ENCODE measurements around the gene CDH12.

DNA sequence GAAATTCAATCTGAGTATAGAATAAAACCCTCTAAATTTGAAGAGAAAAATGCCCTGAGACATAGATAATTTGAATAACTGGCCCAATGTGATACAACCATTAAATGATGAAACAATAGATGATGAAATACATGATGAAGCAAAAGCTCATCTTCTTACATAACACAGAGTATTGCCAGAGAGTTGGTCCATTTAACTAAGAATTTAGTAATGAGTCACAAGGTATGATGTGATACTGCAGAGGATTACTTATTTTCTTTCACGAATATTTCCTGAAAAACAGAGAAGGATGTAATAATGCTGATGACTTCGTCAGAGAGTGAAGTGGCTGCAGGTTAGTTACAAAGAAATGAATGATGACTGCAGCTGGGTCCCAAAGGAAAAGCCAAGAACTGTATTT, 379.3 kb downstream of the CDH12 start:
- TF ChIP-seq POLR2AphosphoS5 (IDR thresholded peaks at IDR 0.05) (no peak), EP300 (IDR thresholded peaks at IDR 0.05) (no peak)
- TF ChIP-seq, protein P1, sequence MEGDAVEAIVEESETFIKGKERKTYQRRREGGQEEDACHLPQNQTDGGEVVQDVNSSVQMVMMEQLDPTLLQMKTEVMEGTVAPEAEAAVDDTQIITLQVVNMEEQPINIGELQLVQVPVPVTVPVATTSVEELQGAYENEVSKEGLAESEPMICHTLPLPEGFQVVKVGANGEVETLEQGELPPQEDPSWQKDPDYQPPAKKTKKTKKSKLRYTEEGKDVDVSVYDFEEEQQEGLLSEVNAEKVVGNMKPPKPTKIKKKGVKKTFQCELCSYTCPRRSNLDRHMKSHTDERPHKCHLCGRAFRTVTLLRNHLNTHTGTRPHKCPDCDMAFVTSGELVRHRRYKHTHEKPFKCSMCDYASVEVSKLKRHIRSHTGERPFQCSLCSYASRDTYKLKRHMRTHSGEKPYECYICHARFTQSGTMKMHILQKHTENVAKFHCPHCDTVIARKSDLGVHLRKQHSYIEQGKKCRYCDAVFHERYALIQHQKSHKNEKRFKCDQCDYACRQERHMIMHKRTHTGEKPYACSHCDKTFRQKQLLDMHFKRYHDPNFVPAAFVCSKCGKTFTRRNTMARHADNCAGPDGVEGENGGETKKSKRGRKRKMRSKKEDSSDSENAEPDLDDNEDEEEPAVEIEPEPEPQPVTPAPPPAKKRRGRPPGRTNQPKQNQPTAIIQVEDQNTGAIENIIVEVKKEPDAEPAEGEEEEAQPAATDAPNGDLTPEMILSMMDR (IDR thresholded peaks at IDR 0.05), result no peak

Data from suprapubic skin (tissue), 4 donors.